ENCODE measurements around the gene CCDC149. TPM values are rescaled to one million over a fixed set of nuclear protein-coding genes. Genes with fewer than 3 reads are reported as not detected.
A peak's percentile ranks its signal among the peaks of the same experiment; 100 is the strongest.

The CCDC149 gene
- total RNA-seq, 1 donor: 12.3 TPM

DNA sequence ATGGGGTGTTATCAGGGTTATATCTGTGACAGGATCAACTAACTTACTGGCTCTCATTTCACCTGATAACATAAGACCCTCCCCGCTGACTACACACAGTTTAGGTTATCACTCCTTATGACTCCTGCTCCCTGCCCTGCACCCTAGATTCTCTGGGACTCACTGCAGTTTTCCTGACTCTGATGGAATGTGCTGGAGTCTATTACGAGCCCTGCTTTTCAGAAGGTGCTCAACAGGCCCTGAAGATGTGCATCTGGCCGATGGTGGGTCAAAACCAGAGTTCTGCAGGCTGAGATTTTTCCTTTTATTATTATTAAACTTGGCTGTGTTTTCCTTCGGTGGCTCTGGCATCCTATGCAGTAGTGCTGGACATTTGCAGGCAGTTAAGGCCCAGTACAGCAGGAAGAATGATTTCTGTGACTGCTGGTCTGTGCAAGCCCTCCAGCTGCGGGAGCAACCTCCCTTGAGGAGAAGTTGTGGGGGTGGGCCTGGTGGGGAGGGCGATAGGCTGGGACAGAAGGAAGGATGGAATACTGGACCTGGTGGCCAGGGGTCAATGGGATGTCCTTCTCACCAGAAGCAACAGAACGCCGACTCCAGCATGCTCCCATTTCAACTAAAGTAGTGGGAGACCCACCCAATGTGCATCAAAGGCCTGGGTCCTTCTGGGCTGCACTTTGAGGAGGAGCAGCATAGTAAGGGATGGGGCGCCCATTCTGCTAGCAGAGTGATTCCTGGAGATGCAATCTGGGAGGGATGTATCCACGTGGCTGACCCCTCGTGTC, 106.4 kb downstream of the CCDC149 start:
- H3K4me2 ChIP-seq (ENCODE audit: insufficient read depth, low read length): no peak overlapping the region
- no peaks in the 10 kb centered on the region for H3K9me3 ChIP-seq (ENCODE audit: low read depth, low read length)
- H3K4me1 ChIP-seq (ENCODE audit: insufficient read depth, low read length): peaks cover 9% of the 10 kb centered on the region
- no peak for DNase-seq (ENCODE audit: insufficient read length, low spot score, missing footprints)
- H3K4me3 ChIP-seq (ENCODE audit: insufficient read depth, low read length): no peak overlapping the region
- peaks cover 7% of the 10 kb centered on the region for H3K36me3 ChIP-seq (ENCODE audit: insufficient read depth, low read length)
- H3K27ac ChIP-seq (ENCODE audit: low read depth, low read length): no peak overlapping the region
- H3K27me3 ChIP-seq (ENCODE audit: insufficient read depth, low read length): no peaks in the 10 kb centered on the region
- TF ChIP-seq, protein P1, sequence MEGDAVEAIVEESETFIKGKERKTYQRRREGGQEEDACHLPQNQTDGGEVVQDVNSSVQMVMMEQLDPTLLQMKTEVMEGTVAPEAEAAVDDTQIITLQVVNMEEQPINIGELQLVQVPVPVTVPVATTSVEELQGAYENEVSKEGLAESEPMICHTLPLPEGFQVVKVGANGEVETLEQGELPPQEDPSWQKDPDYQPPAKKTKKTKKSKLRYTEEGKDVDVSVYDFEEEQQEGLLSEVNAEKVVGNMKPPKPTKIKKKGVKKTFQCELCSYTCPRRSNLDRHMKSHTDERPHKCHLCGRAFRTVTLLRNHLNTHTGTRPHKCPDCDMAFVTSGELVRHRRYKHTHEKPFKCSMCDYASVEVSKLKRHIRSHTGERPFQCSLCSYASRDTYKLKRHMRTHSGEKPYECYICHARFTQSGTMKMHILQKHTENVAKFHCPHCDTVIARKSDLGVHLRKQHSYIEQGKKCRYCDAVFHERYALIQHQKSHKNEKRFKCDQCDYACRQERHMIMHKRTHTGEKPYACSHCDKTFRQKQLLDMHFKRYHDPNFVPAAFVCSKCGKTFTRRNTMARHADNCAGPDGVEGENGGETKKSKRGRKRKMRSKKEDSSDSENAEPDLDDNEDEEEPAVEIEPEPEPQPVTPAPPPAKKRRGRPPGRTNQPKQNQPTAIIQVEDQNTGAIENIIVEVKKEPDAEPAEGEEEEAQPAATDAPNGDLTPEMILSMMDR (IDR thresholded peaks at IDR 0.05; ENCODE audit: extremely low read depth, low read depth, low read length): no peak
- H2AFZ ChIP-seq (ENCODE audit: low read length): no peak overlapping the region
- H4K20me1 ChIP-seq (ENCODE audit: insufficient read depth, low read length): no peaks in the 10 kb centered on the region
- H3K79me2 ChIP-seq (ENCODE audit: insufficient read depth, low read length): no peaks in the 10 kb centered on the region

DNA sequence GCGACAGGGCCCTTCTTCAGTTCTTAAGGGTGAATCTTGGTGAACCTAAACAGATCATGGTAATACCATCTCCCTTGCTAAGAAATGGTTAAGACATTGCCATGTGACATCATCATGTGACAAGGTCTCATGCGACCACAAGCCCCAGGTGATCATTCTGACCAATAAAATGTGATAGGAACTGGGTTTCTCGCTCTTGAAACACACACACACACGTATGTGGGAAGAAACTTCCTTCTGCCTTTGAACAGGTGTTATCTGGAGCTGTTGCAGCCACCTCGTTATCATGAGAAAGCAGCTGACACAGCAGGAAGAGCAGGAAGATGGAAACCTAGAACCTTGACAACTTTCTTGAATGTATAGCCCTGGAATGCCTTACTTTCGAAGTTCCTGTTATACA, 107.3 kb downstream of the CCDC149 start:
- no peaks in the 10 kb centered on the region for H3K79me2 ChIP-seq (ENCODE audit: insufficient read depth, low read length)
- peaks cover 7% of the 10 kb centered on the region for H3K36me3 ChIP-seq (ENCODE audit: insufficient read depth, low read length)
- H3K27me3 ChIP-seq (ENCODE audit: insufficient read depth, low read length): peaks cover 6% of the 10 kb centered on the region
- DNase-seq (ENCODE audit: insufficient read length, low spot score, missing footprints): no peak
- H3K4me1 ChIP-seq (ENCODE audit: insufficient read depth, low read length): peaks cover 14% of the 10 kb centered on the region
- H3K4me3 ChIP-seq (ENCODE audit: insufficient read depth, low read length): no peak overlapping the region
- no peak overlapping the region for H2AFZ ChIP-seq (ENCODE audit: low read length)
- H3K27ac ChIP-seq (ENCODE audit: low read depth, low read length): no peak overlapping the region
- no peak overlapping the region for H3K4me2 ChIP-seq (ENCODE audit: insufficient read depth, low read length)
- TF ChIP-seq, protein P1 (IDR thresholded peaks at IDR 0.05; ENCODE audit: extremely low read depth, low read depth, low read length): no peak
- H4K20me1 ChIP-seq (ENCODE audit: insufficient read depth, low read length): no peaks in the 10 kb centered on the region
- H3K9me3 ChIP-seq (ENCODE audit: low read depth, low read length): no peaks in the 10 kb centered on the region

DNA sequence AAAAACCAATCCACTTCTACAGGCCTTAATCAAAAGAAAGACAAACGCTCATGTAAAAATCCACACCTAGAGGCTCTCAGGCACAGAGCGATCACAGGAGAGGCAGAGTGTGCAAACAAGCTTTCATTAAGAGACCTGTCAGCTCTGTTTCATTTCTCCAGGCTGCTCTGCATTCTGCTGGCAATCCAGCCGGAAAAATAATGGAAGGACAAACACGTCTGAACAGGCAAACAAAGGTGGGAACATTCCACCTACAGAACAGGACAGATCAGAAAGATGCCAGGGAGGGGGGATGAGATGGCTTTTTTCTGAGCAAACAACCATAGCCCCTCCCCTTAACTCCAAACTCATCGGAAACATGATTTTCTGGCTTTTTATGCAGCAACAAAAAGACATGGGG, 107.8 kb downstream of the CCDC149 start:
- DNase-seq (ENCODE audit: insufficient read length, low spot score, missing footprints): no peak
- Histone ChIP-seq H3K4me2 (ENCODE audit: insufficient read depth, low read length) (no peak overlapping the region), H3K36me3 (ENCODE audit: insufficient read depth, low read length) (peaks cover 7% of the 10 kb centered on the region), H3K4me1 (ENCODE audit: insufficient read depth, low read length) (peaks cover 14% of the 10 kb centered on the region), H3K79me2 (ENCODE audit: insufficient read depth, low read length) (no peaks in the 10 kb centered on the region), H3K27me3 (ENCODE audit: insufficient read depth, low read length) (peaks cover 6% of the 10 kb centered on the region), H3K9me3 (ENCODE audit: low read depth, low read length) (no peaks in the 10 kb centered on the region), H2AFZ (ENCODE audit: low read length) (no peak overlapping the region), H3K4me3 (ENCODE audit: insufficient read depth, low read length) (no peak overlapping the region), H3K27ac (ENCODE audit: low read depth, low read length) (no peak overlapping the region), H4K20me1 (ENCODE audit: insufficient read depth, low read length) (no peaks in the 10 kb centered on the region)
- TF ChIP-seq, protein P1 (IDR thresholded peaks at IDR 0.05; ENCODE audit: extremely low read depth, low read depth, low read length): no peak

DNA sequence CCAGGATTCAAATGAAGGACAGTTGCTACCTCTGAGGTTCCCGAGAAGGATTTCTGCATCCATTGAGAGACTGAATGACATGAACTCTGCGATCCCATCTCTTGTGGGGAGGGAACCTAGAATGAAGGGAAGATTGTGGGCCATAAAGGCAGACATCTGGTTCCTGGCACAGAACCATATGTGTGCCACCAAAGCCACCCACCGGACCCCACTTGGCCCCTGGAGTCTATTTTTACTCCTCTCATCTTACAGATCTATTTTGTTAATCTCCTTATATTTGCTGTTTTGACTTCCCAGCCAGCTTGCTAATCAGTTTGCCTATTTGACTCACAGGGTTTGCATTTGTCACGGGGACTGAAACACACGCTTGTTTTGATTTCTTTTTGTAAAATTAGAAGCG, 110.2 kb downstream of the CCDC149 start:
- no peak overlapping the region for H3K4me3 ChIP-seq (ENCODE audit: insufficient read depth, low read length)
- H3K79me2 ChIP-seq (ENCODE audit: insufficient read depth, low read length): no peaks in the 10 kb centered on the region
- H3K27ac ChIP-seq (ENCODE audit: low read depth, low read length): no peak overlapping the region
- TF ChIP-seq, protein P1 (IDR thresholded peaks at IDR 0.05; ENCODE audit: extremely low read depth, low read depth, low read length): no peak
- H3K4me2 ChIP-seq (ENCODE audit: insufficient read depth, low read length): no peak overlapping the region
- H3K4me1 ChIP-seq (ENCODE audit: insufficient read depth, low read length): peaks cover 10% of the 10 kb centered on the region
- peak; percentile 80 for DNase-seq (ENCODE audit: insufficient read length, low spot score, missing footprints)
- no peaks in the 10 kb centered on the region for H3K9me3 ChIP-seq (ENCODE audit: low read depth, low read length)
- H4K20me1 ChIP-seq (ENCODE audit: insufficient read depth, low read length): no peaks in the 10 kb centered on the region
- peaks cover 6% of the 10 kb centered on the region for H3K27me3 ChIP-seq (ENCODE audit: insufficient read depth, low read length)
- no peak overlapping the region for H2AFZ ChIP-seq (ENCODE audit: low read length)
- H3K36me3 ChIP-seq (ENCODE audit: insufficient read depth, low read length): peaks cover 2% of the 10 kb centered on the region

Measured in osteoblast (primary cell).